MM.1S (cell line): ENCODE results near the gene CEACAM16.

Experiments used
- DNase-seq: peaks from one replicate; pipeline ENCODE4 v3.0.0-alpha.2; 2015
- H2AFZ ChIP-seq: fragments of 300-600 bp; sonication (generic); 2 replicates; pipeline ENCODE4 v1.6.0; 2016; ENCODE audit warnings: antibody characterized with exemption, low read length
- H3F3A ChIP-seq: fragments of 300-600 bp; sonication (generic); 2 replicates; pipeline ENCODE4 v1.6.1; 2016; ENCODE audit warnings: mild to moderate bottlenecking, antibody characterized with exemption, low read length, moderate library complexity, mixed read lengths; ENCODE audit not compliant: insufficient read depth
- H3K27ac ChIP-seq: fragments of 300-600 bp; sonication (generic); 2 replicates; pipeline ENCODE4 v1.5.1; 2016; ENCODE audit warnings: mild to moderate bottlenecking, low read length
- H3K27me3 ChIP-seq: fragments of 300-600 bp; sonication (generic); replicated peaks from 2 replicates; pipeline ENCODE4 v1.6.0; 2016; ENCODE audit warnings: low read length; ENCODE audit not compliant: insufficient read depth
- H3K36me3 ChIP-seq: fragments of 300-600 bp; sonication (generic); replicated peaks from 2 replicates; pipeline ENCODE4 v1.6.1; 2016; ENCODE audit warnings: mild to moderate bottlenecking, low read length, mixed read lengths; ENCODE audit not compliant: insufficient read depth
- H3K4me1 ChIP-seq: fragments of 300-600 bp; sonication (generic); 2 replicates; pipeline ENCODE4 v1.6.1; 2016; ENCODE audit warnings: low read length, mixed read lengths
- H3K4me2 ChIP-seq: fragments of 300-600 bp; sonication (generic); 2 replicates; pipeline ENCODE4 v1.6.0; 2016; ENCODE audit warnings: low read depth, low read length
- H3K4me3 ChIP-seq: fragments of 300-600 bp; sonication (generic); 2 replicates; pipeline ENCODE4 v1.5.1; 2016; ENCODE audit warnings: low read length, mixed read lengths
- H3K79me2 ChIP-seq: fragments of 300-600 bp; sonication (generic); 2 replicates; pipeline ENCODE4 v1.6.1; 2016; ENCODE audit warnings: mixed run types, low read length, mixed read lengths
- H3K9ac ChIP-seq: fragments of 300-600 bp; sonication (generic); 2 replicates; pipeline ENCODE4 v1.6.1; 2016; ENCODE audit warnings: low read length, mixed read lengths
- H3K9me2 ChIP-seq: fragments of 300-600 bp; sonication (generic); replicated peaks from 2 replicates; pipeline ENCODE4 v1.6.1; 2016; ENCODE audit warnings: mild to moderate bottlenecking, low read length, mixed read lengths; ENCODE audit not compliant: insufficient read depth
- H3K9me3 ChIP-seq: fragments of 300-600 bp; sonication (generic); replicated peaks from 2 replicates; pipeline ENCODE4 v1.6.1; 2016; ENCODE audit warnings: mild to moderate bottlenecking, low read length, mixed read lengths; ENCODE audit not compliant: insufficient read depth
- H4K20me1 ChIP-seq: fragments of 300-600 bp; sonication (generic); 2 replicates; pipeline ENCODE4 v1.6.1; 2016; ENCODE audit warnings: mild to moderate bottlenecking, low read length, moderate library complexity, mixed read lengths; ENCODE audit not compliant: insufficient read depth
- EZH2 ChIP-seq: fragments of 300-600 bp; sonication (generic); optimal IDR thresholded peaks from 2 replicates; pipeline ENCODE3; 2017; ENCODE audit warnings: low read depth, mild to moderate bottlenecking, antibody characterized with exemption, low read length, mixed read lengths
- EZH2phosphoT487 ChIP-seq: fragments of 300-600 bp; sonication (generic); IDR thresholded peaks from 2 replicates; pipeline ENCODE4 v1.6.1; 2018; ENCODE audit warnings: antibody characterized with exemption, low read length
- TF ChIP-seq, protein P1 (sequence below): fragments of 300-600 bp; sonication (generic); IDR thresholded peaks from 2 replicates; pipeline ENCODE4 v1.5.1; 2016; ENCODE audit warnings: antibody characterized with exemption, low read length, mixed read lengths

CEACAM16 gene

DNA sequence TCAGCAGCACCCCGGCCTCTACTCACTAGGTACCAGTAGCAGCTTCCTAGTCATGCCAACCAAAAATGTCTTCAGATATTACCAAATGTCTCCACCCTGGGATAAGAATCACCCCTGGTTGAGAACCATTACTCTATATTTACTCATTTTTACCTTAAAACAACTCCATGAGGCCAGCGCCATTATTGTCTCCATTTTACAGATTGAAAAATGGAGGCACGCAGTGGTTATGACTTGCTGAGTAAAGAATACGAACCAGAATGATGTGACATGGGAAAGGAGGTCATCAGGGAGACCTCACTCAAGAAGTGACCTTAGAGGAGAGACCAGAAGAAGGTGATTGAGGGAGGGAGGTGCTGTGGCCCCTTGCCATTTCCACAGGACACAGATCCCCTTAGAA, 25.4 kb upstream of the CEACAM16 start:
- Histone ChIP-seq H3K79me2 (no peaks in the 10 kb centered on the region), H3K36me3 (no peaks in the 10 kb centered on the region), H4K20me1 (no peaks in the 10 kb centered on the region), H3K27ac (no peak overlapping the region), H3K4me3 (no peak overlapping the region), H3F3A (no peaks in the 10 kb centered on the region), H3K4me2 (no peak overlapping the region), H3K9me3 (no peaks in the 10 kb centered on the region), H3K4me1 (no peaks in the 10 kb centered on the region), H3K9me2 (no peaks in the 10 kb centered on the region), H3K27me3 (no peaks in the 10 kb centered on the region), H3K9ac (no peak overlapping the region), H2AFZ (no peak overlapping the region)
- no peak for DNase-seq
- TF ChIP-seq EZH2phosphoT487 (no peak), EZH2 (no peak)
- TF ChIP-seq, protein P1, sequence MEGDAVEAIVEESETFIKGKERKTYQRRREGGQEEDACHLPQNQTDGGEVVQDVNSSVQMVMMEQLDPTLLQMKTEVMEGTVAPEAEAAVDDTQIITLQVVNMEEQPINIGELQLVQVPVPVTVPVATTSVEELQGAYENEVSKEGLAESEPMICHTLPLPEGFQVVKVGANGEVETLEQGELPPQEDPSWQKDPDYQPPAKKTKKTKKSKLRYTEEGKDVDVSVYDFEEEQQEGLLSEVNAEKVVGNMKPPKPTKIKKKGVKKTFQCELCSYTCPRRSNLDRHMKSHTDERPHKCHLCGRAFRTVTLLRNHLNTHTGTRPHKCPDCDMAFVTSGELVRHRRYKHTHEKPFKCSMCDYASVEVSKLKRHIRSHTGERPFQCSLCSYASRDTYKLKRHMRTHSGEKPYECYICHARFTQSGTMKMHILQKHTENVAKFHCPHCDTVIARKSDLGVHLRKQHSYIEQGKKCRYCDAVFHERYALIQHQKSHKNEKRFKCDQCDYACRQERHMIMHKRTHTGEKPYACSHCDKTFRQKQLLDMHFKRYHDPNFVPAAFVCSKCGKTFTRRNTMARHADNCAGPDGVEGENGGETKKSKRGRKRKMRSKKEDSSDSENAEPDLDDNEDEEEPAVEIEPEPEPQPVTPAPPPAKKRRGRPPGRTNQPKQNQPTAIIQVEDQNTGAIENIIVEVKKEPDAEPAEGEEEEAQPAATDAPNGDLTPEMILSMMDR = no peak

DNA sequence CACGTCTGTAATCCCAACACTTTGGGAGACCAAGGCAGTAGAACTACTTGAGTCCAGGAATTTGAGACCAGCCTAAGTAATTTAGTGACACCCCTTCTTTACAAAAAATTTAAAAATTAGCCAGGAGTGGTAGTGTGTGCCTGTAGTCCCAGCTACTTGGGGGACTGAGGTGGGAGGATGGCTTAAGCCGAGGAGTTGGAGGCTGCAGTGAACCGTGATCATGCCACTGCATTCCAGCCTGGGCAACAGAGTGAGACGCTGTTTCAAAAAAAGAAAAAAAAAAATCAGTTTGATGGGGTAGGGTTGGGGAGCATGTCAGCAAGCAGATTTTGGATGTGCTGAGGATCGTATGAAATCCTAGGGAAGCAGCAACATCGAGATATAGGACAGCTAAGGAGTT, 23.4 kb upstream of the CEACAM16 start:
- H3K4me2 ChIP-seq = no peak overlapping the region
- H3K4me1 ChIP-seq = no peaks in the 10 kb centered on the region
- no peak overlapping the region for H3K9ac ChIP-seq
- H3K36me3 ChIP-seq = no peaks in the 10 kb centered on the region
- H4K20me1 ChIP-seq = no peaks in the 10 kb centered on the region
- H3K79me2 ChIP-seq = no peaks in the 10 kb centered on the region
- H2AFZ ChIP-seq = no peak overlapping the region
- no peaks in the 10 kb centered on the region for H3K9me2 ChIP-seq
- no peak for DNase-seq
- H3K27me3 ChIP-seq = no peaks in the 10 kb centered on the region
- no peak overlapping the region for H3K27ac ChIP-seq
- no peak overlapping the region for H3K4me3 ChIP-seq
- no peaks in the 10 kb centered on the region for H3K9me3 ChIP-seq
- no peaks in the 10 kb centered on the region for H3F3A ChIP-seq
- TF ChIP-seq EZH2 = no peak
- TF ChIP-seq EZH2phosphoT487 = no peak
- TF ChIP-seq, protein P1 = no peak

DNA sequence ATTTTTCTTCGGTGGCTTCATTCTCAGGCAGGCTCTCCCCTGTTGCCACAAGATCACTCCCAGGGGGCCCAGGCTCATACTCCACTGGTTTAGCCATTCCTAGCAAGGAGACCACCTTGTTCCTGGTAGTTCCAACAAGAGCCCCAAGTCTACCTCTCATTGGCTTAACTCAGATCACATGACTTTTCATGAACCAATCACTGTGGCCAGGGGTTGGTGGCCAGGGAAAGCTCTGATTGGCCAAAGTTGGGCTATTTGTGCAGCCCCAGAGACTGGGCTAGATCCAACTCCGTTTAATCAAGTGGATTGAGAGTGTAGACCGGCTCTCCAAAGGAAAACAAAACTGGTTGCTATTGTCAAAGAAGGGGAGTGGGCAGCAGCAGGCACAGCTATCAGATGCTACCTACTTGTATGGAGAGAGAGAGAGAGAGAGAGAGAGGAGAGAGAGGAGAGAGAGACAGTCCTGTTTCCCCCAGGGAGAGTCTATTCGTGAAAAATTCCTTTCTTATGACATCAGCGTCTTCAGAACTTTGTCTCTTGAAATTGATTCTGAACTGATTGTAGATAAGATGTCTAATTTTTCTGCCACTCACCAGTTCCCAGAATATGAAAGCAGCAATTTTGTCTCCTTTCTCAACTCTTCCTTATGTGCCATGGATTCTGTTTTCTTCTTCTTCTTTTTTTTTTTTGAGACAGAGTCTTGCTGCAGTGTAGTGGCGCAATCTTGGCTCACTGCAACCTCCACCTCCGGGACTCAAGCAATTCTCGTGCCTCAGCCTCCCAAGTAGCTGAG, 21.7 kb upstream of the CEACAM16 start:
- Histone ChIP-seq H4K20me1 (no peaks in the 10 kb centered on the region), H3K36me3 (no peaks in the 10 kb centered on the region), H3K4me3 (no peak overlapping the region), H3K27ac (no peak overlapping the region), H3F3A (no peaks in the 10 kb centered on the region), H3K27me3 (no peaks in the 10 kb centered on the region), H3K79me2 (no peaks in the 10 kb centered on the region), H3K9me3 (no peaks in the 10 kb centered on the region), H3K9ac (no peak overlapping the region), H3K4me1 (no peaks in the 10 kb centered on the region), H2AFZ (no peak overlapping the region), H3K9me2 (no peaks in the 10 kb centered on the region), H3K4me2 (no peak overlapping the region)
- DNase-seq = no peak
- TF ChIP-seq EZH2phosphoT487 (no peak), EZH2 (no peak)
- TF ChIP-seq, protein P1 = no peak
